Gastroesophageal sphincter (tissue), 4 donors: ENCODE measurements around the gene INO80B. TPM values are rescaled to one million over a fixed set of nuclear protein-coding genes. Genes with fewer than 3 reads are reported as not detected.

Experiments
- ATAC-seq: fragments of 150-250 bp; one replicate; pipeline ENCODE4 v1.9.1; 2016; ENCODE audit warnings: mild to moderate bottlenecking, moderate library complexity
- H3K27ac ChIP-seq, 4 donors: fragments of 200-600 bp; sonication (generic) in 3 of 4; 1 replicate in 3 of 4; 2 replicates in 1 of 4; pipeline ENCODE4 v1.5.1; 2016 to 2019
- H3K27me3 ChIP-seq: fragments of 200-600 bp; sonication (generic); one replicate; pipeline ENCODE4 v1.5.1; 2019
- H3K36me3 ChIP-seq, 2 donors: fragments of 200-600 bp; sonication (generic); one replicate each; pipeline ENCODE4 v1.5.1; 2019; ENCODE audit warnings: control low read depth in 1 of 2
- H3K4me1 ChIP-seq, 3 donors: fragments of 200-600 bp; sonication (generic); 1 replicate in 2 of 3; 2 replicates in 1 of 3; pipeline ENCODE4 v1.5.1; 2016 to 2019; ENCODE audit warnings: control low read depth in 2 of 3
- H3K4me3 ChIP-seq, 2 donors: fragments of 200-600 bp; sonication (generic); one replicate each; pipeline ENCODE4 v1.5.1; 2019; ENCODE audit warnings: mild to moderate bottlenecking in 1 of 2, moderate library complexity in 1 of 2
- H3K9me3 ChIP-seq, 3 donors: fragments of 200-600 bp; sonication (generic); one replicate each; pipeline ENCODE4 v1.5.1; 2017 to 2019; ENCODE audit warnings: control low read depth in 2 of 3
- EP300 ChIP-seq: sonication (generic); formaldehyde crosslinking; IDR thresholded peaks from one replicate; pipeline ENCODE4 v1.6.1; 2017; ENCODE audit warnings: antibody characterized with exemption, mild to moderate bottlenecking
- POLR2A ChIP-seq, 2 donors: fragments of 450-650 bp; IDR thresholded peaks; one replicate each; pipeline ENCODE4 v1.6.1; 2017; ENCODE audit warnings: antibody characterized with exemption in 2 of 2, mild to moderate bottlenecking in 2 of 2, moderate library complexity in 1 of 2
- POLR2AphosphoS5 ChIP-seq: sonication (generic); formaldehyde crosslinking; IDR thresholded peaks from one replicate; pipeline ENCODE4 v1.6.1; 2017; ENCODE audit warnings: antibody characterized with exemption
- WGBS, 2 donors: methylation state at CpG; one replicate each; pipeline ENCODE4 v1.1.5; 2018; ENCODE audit warnings: low coverage in 1 of 2; 5-methylcytosine and 5-hydroxymethylcytosine counted together
- total RNA-seq, 4 donors: library from RNA; depleted of rRNA; stranded (reverse); fragments of >200 nt; gene quantifications; one replicate each; pipeline ENCODE4 v1.1.0, GENCODE V29; 2016
- TF ChIP-seq, protein P1 (sequence below), 4 experiments: fragments of 200-600 bp in 2 of 4; fragments of 450-650 bp in 2 of 4; sonication (generic) in 1 of 4; IDR thresholded peaks; one replicate each; pipeline ENCODE4 v1.5.1; 2017 to 2019; ENCODE audit warnings: antibody characterized with exemption in 4 of 4, mild to moderate bottlenecking in 2 of 4, moderate library complexity in 2 of 4

Gene INO80B
- total RNA-seq, 4 donors from 2014 or later: 14.3 to 26.4 (median 19.2) TPM

DNA sequence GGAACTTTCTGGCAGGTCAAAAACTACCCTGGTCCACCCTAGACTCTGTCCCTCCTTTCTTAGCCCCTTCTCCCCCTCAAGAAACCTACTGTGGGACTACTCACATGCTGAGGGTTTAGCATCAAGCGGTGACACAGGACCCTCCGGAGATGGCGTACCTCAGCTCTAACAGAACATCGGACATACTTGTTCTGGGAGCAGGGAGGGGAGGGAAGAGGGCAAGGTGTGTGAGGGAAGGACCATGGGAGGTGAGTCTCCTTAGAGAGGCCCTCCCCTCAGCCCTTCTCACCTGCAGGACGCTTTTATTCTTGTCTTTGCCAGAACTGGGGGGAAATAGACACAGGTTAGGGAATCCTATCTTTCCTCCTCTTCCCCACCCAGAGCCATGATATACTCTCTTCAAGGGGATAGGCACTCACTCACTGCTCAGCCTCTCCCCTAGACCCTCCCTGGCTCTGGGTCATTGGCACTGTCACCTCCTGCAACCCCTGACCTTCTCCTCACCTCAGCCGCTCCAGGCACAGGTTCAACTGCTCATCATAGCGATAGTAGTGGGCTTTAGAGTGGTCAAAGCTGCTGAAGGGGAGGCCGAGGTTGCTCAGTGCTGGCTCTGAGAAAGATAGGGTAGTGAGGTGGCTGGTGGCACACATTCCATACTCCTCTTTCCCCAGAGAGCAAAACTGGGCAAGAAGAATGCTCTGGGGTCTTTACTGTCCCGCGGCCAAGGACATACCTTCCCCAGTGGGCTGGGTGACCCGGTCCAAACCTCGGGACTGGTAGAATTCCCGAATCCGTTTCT is 50.8 kb downstream of the INO80B start:
- ATAC-seq: no peak
- 92 to 100% methylated on average over 3 to 5 of the region's 14 CpGs for WGBS, 2 donors
- Histone ChIP-seq H3K4me1 (peaks cover 0 to 60% (median 18%) of the 10 kb centered on the region in 3 donors), H3K9me3 (no peaks in the 10 kb centered on the region), H3K36me3 (peaks cover 0 to 22% of the 10 kb centered on the region in 2 donors), H3K4me3 (no peak overlapping the region), H3K27me3 (peaks cover 76% of the 10 kb centered on the region), H3K27ac (no peak overlapping the region)
- no peak for TF ChIP-seq POLR2A (IDR thresholded peaks at IDR 0.05)
- TF ChIP-seq, protein P1, sequence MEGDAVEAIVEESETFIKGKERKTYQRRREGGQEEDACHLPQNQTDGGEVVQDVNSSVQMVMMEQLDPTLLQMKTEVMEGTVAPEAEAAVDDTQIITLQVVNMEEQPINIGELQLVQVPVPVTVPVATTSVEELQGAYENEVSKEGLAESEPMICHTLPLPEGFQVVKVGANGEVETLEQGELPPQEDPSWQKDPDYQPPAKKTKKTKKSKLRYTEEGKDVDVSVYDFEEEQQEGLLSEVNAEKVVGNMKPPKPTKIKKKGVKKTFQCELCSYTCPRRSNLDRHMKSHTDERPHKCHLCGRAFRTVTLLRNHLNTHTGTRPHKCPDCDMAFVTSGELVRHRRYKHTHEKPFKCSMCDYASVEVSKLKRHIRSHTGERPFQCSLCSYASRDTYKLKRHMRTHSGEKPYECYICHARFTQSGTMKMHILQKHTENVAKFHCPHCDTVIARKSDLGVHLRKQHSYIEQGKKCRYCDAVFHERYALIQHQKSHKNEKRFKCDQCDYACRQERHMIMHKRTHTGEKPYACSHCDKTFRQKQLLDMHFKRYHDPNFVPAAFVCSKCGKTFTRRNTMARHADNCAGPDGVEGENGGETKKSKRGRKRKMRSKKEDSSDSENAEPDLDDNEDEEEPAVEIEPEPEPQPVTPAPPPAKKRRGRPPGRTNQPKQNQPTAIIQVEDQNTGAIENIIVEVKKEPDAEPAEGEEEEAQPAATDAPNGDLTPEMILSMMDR (IDR thresholded peaks at IDR 0.05): no peak
- no peak for TF ChIP-seq EP300
- no peak for TF ChIP-seq POLR2AphosphoS5

DNA sequence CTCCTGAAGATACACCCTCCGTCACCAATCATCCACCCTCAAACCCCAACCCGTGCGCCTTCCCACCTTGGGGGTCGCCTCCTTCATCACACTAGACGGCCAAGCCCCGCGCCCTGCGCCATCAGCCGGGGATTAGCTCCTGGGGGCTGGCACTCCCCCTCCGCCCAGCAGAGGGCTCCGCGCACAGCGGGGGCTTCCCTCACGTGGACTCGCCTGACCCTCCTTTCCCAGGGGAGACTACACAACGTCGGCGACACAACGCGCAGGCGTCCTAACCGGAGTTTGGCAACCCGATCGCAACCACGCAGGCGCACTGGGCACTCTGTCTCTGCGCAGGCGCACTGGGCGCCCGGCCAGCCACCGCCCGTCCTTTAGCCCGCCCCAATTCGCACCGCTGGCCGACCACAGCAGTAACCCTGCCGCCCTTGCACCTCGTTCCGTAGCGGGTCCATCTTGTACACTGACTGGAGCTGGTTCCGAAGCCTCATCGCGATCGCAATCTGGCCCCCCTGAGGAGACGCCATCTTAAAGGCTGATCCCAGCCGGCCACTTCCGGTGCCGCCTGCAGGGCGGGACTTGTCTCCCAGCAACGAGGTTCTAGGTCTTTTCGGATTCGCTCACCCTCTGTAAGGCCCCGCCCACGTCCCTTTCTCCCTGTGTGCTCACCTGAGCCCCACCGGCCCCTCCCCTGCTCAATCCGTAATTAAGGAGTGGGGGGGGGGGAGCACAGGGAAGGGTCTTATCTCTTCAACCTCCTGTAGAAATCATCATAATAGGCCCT is 52.4 kb downstream of the INO80B start, which contains the start of gene PCGF1:
PCGF1 (minus strand) TSS at position 551 of the 781 bp plus-strand sequence; CDS start at position 524, 27 bp downstream.
- H3K27me3 ChIP-seq: peaks cover 76% of the 10 kb centered on the region
- peaks cover 0 to 22% of the 10 kb centered on the region in 2 donors for H3K36me3 ChIP-seq
- H3K9me3 ChIP-seq: no peaks in the 10 kb centered on the region
- WGBS, 2 donors: no CpG with 5 or more reads among the region's 56 CpGs
- peak within 1 kb of the TSS; percentile 86 to 92 for H3K4me3 ChIP-seq
- peak within 1 kb of the TSS; percentile 96 to 99 (median 96) for H3K27ac ChIP-seq
- H3K4me1 ChIP-seq: peaks cover 0 to 56% (median 18%) of the 10 kb centered on the region in 3 donors
- TF ChIP-seq, protein P1 (IDR thresholded peaks at IDR 0.05): peak in 2 of 4 experiments; percentile 3 to 40
- TF ChIP-seq POLR2AphosphoS5 (peak; percentile 76), POLR2A (IDR thresholded peaks at IDR 0.05) (peak; percentile 35 to 51), EP300 (no peak)
- ATAC-seq: peak; percentile 97

Other genes starting within 250 kb of the INO80B start
- gene SLC4A5, start 111.7 kb upstream of the INO80B start, total RNA-seq: 1 to 10 TPM; 1.8 to 9.4 (median 5.0) TPM
- 100 to 1,000 TPM; 132 to 197 (median 170) TPM for gene DCTN1, start 74.8 kb upstream of the INO80B start, total RNA-seq
- gene C2orf81, start 33.5 kb upstream of the INO80B start, total RNA-seq: 1 to 10 TPM in 3 of 4 donors, under 1 TPM in 1; 0.62 to 1.4 (median 1.2) TPM
- gene WDR54, start 33.4 kb upstream of the INO80B start, total RNA-seq: 10 to 100 TPM in 1 of 4 donors, 1 to 10 TPM in 3; 4.2 to 12.4 (median 8.8) TPM
- gene RTKN, start 13.2 kb upstream of the INO80B start, total RNA-seq: 10 to 100 TPM; 10.9 to 17.3 (median 14.0) TPM
- 10 to 100 TPM; 44.2 to 91.5 (median 47.0) TPM for gene WBP1, start 3.4 kb downstream of the INO80B start, total RNA-seq
- gene MOGS, start 10.3 kb downstream of the INO80B start, total RNA-seq: 10 to 100 TPM; 26.1 to 34.2 (median 29.3) TPM
- 10 to 100 TPM; 18.0 to 76.7 (median 30.2) TPM for gene MRPL53, start 17.6 kb downstream of the INO80B start, total RNA-seq
- 10 to 100 TPM in 3 of 4 donors, 1 to 10 TPM in 1; 7.3 to 41.6 (median 13.7) TPM for gene CCDC142, start 27.9 kb downstream of the INO80B start, total RNA-seq
- 10 to 100 TPM; 16.5 to 27.2 (median 19.5) TPM for gene TTC31, start 28.0 kb downstream of the INO80B start, total RNA-seq
- under 1 TPM in 2 of 4 donors, not detected in 2; 0.40 to 0.58 TPM for gene LBX2, start 44.5 kb downstream of the INO80B start, total RNA-seq
- 10 to 100 TPM in 3 of 4 donors, 1 to 10 TPM in 1; 9.6 to 24.0 (median 18.2) TPM for gene PCGF1, start 52.6 kb downstream of the INO80B start, total RNA-seq
- under 1 TPM in 2 of 4 donors, not detected in 2; 0.27 to 0.94 TPM for gene TLX2, start 59.4 kb downstream of the INO80B start, total RNA-seq
- not detected for gene DQX1, start 71.1 kb downstream of the INO80B start, total RNA-seq
- gene AUP1, start 74.6 kb downstream of the INO80B start, total RNA-seq: 10 to 100 TPM; 62.7 to 92.1 (median 86.2) TPM
- 10 to 100 TPM; 25.0 to 37.6 (median 29.1) TPM for gene HTRA2, start 74.8 kb downstream of the INO80B start, total RNA-seq
- 10 to 100 TPM in 1 of 4 donors, 1 to 10 TPM in 3; 7.2 to 13.2 (median 8.6) TPM for gene LOXL3, start 98.9 kb downstream of the INO80B start, total RNA-seq
- 10 to 100 TPM; 16.3 to 28.8 (median 19.5) TPM for gene DOK1, start 99.6 kb downstream of the INO80B start, total RNA-seq
- under 1 TPM in 1 of 4 donors, not detected in 3; 0.81 TPM for gene M1AP, start 193.2 kb downstream of the INO80B start, total RNA-seq
- 10 to 100 TPM in 1 of 4 donors, 1 to 10 TPM in 3; 2.7 to 11.5 (median 3.6) TPM for gene SEMA4F, start 199.2 kb downstream of the INO80B start, total RNA-seq